GM19397 (cell line): ENCODE results near the gene ABCB6.

Experiments
- ATAC-seq: cut with Tn5 transposase; IDR thresholded peaks from one replicate; pipeline ENCODE4 v1.9.1; 2021; ENCODE audit warnings: mild to moderate bottlenecking, moderate library complexity; ENCODE audit not compliant: unreplicated experiment

The ABCB6 gene

DNA sequence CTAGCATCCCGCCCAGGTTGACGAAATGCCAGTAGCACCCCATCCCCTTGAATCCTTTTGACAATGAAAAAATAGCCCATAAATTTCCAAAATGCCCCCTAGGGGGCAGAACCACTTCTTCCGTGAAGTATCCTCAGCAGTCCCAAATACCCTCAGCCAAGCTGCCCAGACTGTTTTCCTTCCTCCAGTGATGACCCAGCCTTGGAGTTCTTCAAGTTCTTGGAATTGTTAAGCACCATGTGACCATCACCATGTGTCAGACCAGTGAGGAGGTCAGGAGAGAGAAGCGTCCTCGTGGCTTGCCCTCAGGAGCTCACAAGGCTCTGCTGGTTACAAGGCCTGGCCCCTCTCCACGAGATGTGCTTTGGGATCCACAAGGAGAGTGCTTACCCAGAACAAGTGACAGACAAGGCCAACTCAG is 47.5 kb downstream of the ABCB6 start:
- ATAC-seq, result no peak

DNA sequence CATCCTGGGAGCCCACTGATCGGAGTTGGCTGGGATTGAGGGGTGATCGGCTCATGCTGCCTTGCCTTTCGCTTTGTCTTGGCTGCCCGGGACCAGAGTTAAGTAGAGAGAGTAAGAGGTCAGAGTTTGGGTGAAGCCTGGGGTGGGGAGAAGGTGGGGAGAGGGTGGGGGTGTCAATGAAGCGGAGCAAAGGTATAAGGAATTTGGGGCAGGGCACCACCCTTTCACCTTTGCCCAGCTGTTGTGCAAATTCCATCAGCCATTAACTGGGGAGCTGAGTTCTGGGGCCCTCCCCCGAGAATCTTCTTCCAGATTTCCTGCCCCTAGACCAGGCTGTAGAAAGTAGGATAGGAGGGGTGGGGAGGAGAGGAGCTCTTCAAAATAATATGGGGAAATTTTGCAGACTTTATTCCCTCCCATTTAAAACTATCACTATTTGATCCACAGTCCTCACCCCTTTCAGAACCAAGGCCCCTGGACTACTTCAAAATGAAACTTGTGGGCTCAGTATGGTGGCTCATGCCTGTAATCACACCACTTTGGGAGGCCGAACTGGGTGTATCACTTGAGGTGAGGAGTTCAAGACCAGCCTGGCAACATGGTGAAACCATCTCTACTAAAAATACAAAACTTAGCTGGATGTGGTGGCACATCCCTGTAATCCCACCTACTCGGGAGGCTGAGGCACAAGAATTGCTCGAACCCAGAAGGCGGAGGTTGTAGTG is 48.7 kb downstream of the ABCB6 start, which contains the start of gene SLC23A3:
TSS of gene SLC23A3 (minus strand) at position 100 of the 725 bp plus-strand sequence. CDS start at position 55, 45 bp downstream.
- no peak for ATAC-seq

DNA sequence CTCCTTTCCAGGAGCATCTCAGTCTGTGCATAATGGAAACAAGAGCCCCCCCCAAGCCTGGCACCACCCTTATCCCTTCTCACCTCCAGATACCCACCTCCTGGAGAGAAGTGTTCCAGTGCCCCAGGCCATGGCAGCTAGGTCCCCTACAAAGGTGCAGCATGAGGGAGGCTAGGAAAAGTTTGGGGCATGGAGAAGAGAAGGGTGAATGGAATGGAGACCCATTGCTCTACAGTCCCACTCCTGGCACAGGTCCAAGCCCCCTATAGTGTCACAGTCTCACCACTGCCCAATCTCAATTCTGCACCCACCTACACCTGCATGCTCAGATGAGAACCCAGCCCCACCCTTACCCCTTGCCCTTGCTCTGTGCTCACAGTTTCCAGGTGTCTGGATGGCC is 49.8 kb downstream of the ABCB6 start:
- no peak for ATAC-seq

DNA sequence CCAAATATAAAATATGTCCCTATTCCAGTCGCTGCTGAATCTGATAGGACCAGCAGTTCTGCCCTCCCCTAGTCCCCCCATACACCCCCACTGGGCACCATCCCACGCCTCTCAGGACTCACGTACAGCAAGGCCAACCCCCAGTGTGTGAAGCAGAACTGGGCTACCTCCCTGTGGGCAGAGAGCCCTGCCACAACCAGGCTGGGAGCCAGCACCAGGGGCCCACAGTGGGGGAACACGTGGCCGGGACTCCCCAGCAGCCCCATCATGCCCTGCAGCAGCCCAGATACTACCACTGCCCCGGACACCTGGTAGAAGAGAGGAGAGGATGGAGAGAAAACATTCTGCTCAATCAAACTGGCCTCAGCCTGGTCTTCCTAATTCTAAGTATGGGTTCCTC is 50.2 kb downstream of the ABCB6 start:
- no peak for ATAC-seq

DNA sequence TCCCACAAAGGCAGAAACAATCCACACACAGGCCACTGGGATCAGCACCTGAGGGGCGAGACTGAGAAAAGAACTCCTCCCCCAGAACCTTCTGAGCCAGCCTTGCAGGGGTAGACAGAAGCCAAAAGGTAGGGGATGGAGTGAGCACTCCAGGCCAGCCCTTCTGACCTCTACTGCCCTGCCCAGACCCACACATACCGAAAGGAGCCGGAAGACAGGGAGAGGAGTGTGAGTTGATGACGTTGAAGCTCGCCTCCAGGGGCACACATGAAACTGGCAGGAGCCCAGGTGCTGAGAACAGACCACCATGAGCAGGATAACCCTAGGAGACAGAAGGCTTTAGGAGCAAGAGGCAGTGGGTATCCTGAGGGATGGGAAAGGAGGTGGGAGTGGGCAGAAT is 50.8 kb downstream of the ABCB6 start:
- no peak for ATAC-seq

DNA sequence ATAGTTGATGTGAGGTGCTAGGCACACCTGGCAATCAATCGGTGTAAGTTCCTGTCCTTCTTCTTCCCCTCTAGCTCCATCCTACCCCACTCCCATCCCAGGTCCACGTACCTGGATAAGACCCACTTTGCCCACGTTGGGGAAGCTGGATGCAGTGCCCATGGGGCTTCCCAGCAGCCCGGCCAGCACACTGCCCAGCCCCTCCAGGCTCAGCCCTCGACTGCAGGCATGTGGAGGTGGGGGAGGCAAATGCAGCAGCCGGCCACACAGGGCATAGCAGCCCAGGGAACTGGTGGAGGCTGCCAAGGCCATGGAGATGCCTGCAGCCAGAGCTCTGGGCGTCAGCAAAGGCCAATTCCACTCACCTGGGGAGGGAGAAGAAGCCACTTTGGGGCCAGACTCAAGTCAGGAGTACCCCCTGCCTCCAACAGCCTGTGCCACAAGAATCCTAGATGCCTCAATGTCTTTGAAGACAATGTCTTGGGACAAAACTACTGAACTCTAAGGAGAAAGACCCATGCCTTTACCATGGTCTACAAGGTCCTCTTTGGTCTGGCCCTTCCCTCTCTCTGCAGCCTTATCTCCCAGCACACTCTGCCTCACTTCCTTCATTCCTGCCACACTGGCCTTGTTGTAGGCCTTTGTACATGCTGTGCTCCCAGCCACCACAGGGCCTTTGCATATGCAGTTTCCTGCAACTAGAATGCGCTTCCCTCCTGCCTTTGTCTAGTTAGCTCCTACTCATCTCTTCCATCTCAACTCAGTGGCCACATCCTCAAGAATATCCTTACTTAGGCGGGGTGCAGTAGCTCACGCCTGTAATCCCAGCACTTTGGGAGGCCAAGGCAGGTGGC is 53.5 kb downstream of the ABCB6 start:
- ATAC-seq, result no peak

DNA sequence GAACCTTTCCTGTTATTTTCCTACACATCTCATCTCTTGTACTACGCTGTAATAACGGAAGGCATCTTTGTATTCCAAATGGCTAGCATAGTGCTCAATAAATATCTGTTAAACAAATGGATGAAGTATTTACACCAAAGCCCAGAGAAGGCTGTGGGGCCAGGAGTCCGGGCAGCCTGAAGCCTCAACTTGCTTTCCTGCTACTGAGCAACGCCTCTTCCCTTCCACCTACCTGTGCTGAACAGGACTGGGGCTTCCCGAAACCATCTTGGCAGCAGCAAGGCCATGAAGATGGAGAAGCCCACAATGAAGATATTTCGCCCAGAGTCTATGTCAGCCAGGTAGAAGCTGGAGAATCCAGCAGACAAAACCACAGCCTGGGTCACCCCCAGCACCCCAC is 55.6 kb downstream of the ABCB6 start:
- ATAC-seq, result no peak

DNA sequence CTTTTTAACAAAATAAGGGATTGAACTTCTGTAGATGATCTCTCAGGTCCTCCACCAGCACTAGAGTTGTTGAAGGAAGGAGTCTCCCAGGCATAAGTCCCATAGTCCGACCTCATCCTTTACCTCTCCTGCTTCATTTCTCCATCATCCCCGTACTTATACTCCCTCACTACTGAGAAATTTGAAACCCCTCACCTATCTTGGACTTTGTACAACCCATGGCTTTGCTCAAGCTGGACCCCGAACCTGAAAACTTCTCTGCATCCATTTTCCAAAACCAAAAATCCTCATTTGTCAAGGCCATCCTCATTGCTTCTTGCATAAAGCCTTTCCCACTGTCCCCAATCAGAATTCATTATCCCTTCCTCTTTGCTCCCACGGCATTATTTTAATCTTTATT is 57.7 kb downstream of the ABCB6 start:
- ATAC-seq, result no peak

DNA sequence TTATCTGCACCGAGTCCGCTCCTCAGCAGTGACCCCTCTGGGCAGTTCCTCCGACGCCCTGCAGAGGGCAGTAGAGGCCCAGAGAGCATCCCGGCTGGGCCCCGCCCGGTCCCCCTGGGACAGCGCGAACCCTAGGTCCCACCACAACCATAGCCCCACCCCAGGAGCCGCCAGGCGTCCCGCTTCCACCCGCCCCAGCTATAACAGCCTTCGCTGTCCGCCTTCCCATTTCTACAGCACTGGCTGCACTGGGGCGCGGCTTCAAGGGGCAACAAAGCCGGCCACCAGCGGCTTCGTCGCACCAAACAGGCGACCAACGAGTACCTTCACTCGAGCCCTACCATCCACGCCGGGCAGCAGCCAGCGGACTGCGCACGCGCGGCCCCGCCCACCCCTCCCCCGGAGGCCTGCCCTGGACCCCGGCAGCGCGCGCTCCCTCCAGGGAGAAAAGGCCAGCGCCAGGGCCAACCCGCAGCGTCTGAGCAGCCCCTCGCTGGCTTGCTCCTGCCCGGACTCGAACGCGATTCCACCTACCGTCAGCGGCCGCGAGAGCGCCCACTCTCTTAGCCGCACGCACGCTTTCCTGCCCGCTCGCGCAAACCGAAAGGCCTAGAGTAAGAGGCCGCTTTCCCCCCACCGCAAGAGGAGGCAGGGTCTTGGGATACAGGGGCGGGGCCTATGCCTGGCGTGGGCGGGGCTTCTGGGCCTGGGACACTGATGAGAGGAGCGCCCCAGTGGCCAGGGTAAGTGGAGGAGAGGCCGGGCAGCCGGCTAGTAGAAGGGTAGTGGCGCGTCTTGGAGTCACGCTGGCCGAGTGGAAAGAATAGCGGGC is 58.4 kb downstream of the ABCB6 start, which contains the start of gene NHEJ1:
TSS of gene NHEJ1 (minus strand) at position 630 of the 832 bp plus-strand sequence. CDS start 2,453 bp downstream, outside the sequence.
- peak; percentile 85 for ATAC-seq
